ACHN (cell line): Measurements from ENCODE around the gene ADGRG2.
"Not testable (repeated sequence)": the region's sequence is repeated elsewhere in the genome, so short reads cannot be mapped to it uniquely, and the experiment has no call there.

Source experiments
- DNase-seq: peaks from one replicate; pipeline ENCODE4 v3.0.0-alpha.2; 2015
- in situ Hi-C: cut with HindIII; loops from 2 replicates; pipeline ENCODE4 v1.10.0; 2017; ENCODE audit warnings: low sequenced_read_pairs, low pct_ligation_motif_present, low pct_unique_long_range_greater_than_20kb

The ADGRG2 gene

GRCh38 chrX:19089555-19090040 is 32.7 kb downstream of the ADGRG2 start:
- no peak for DNase-seq
- in situ Hi-C loops, result no loop called here

- in situ Hi-C loops, result no loop called here
- DNase-seq, result no peak
Measured at GRCh38 chrX:19086102-19086772, 36.0 kb downstream of the ADGRG2 start.

GRCh38 chrX:19085666-19086065 is 36.6 kb downstream of the ADGRG2 start:
- no peak for DNase-seq
- in situ Hi-C loops, result no loop called here

GRCh38 chrX:19075754-19076153 is 46.5 kb downstream of the ADGRG2 start:
- DNase-seq, result no peak
- in situ Hi-C loops, result no loop called here

DNA sequence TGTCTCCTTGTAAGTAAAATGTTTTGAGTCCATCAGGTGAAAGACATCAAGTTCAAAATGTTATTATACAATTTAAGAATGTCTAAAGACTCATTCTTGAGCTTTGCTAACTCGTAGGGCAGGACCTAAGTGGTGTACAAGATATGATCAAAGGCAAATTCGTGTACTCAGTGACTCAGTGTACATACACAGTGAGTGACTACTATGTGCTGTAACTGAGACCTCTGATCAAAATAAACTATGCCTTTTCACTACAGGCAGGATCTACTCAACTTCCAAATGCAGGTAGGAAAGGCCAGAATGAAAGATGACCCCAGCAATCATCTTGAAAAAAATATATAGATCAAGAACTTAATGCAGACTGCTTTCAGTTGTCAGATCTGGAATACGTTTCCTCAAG is 49.9 kb downstream of the ADGRG2 start:
- DNase-seq, result no peak
- in situ Hi-C loops, result no loop called here

GRCh38 chrX:19070555-19070994 is 51.7 kb downstream of the ADGRG2 start:
- in situ Hi-C loops, result no loop called here
- DNase-seq, result no peak

- DNase-seq, in situ Hi-C loops: not testable (repeated sequence)
Measured at GRCh38 chrX:19066987-19067386, 55.3 kb downstream of the ADGRG2 start.

- no peak for DNase-seq
- in situ Hi-C loops, result no loop called here
Measured at GRCh38 chrX:19065535-19065934, 56.7 kb downstream of the ADGRG2 start.

GRCh38 chrX:19064175-19064574 is 58.1 kb downstream of the ADGRG2 start:
- in situ Hi-C loops, result no loop called here
- no peak for DNase-seq

GRCh38 chrX:19063030-19063429 is 59.2 kb downstream of the ADGRG2 start:
- peak; percentile 27 for DNase-seq
- in situ Hi-C loops, result no loop called here

DNA sequence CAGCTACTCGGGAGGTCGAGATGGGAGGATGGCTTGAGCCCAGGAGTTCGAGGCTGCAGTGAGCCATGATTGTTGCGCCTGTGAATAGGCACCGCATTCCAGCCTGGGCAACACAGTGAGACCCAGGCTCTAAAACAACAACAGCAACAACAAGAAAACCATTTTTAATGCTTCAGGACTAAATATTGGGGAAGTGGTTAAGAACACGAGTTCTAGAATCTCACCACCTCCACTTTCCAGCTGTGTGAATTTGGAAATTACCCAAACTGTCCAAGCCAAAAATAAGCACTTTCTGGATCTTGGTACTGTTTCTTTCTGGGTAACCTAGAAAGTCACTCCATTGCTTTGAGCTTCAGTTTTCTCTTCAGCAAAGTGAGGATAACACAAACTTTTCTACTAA is 63.2 kb downstream of the ADGRG2 start:
- DNase-seq, result no peak
- in situ Hi-C loops, result no loop called here

GRCh38 chrX:19057856-19058255 is 64.4 kb downstream of the ADGRG2 start:
- in situ Hi-C loops, result no loop called here
- no peak for DNase-seq

DNA sequence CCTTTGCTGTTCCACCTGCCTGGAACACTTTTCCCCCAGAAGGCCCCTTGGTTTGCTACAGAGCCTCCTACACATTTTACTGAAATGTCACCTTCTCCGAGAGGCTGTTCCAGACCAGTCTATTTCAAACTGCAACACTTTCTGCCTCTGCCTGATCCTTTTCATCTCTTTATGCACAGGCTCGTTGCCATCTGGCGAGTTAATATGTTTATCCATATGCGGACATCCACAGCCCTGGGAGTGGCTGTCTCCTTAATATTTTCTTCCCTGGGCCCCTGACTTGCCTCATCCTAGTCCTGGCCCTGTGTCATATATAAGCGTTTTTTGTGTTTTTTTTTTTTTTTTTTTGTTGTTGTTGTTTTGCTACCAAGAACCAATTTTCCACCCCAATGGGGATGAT is 73.2 kb downstream of the ADGRG2 start:
- no peak for DNase-seq
- in situ Hi-C loops, result no loop called here

DNA sequence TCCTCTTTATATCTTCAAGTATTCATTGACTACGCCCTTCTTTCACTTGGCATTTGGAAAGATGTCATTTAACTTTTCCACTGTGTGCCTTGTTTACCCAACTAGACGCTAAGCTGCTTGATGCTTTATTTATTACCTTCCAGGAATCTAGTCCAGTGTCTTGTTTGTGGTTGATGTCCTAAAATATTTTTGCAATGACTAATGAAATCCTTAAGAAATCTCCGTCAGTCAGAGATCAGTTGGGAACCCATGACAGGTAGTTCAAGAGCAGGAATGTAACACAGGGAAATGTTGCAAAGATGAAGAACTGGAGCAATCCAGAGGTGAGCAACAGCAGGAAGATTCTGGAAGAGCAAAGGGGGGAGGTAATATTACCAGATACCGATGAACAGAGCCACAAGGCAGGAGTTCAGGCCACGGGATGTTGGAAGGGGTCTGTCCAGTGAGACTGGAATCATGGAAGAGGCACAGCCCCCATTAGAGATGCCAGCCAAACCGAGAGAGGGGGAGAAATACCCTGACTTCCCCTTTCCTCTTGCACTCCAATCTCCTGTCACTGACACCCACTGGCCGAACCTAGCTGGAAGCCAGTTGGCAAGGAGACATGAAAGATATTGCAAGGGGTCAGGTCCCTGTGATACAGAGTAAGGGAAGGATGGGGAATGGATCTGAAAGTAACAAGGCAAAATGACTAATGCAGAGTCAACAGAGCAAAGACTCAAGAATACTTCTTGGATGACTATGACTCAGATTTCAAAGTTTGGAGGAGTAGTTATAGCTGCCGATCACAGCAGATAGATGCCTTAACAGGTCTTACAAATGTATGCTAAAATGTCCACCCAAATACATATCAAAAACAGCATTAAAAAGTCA is 75.7 kb downstream of the ADGRG2 start:
- peak; percentile 66 for DNase-seq
- in situ Hi-C loops, result no loop called here

GRCh38 chrX:19040373-19040772 is 81.9 kb downstream of the ADGRG2 start:
- no peak for DNase-seq
- in situ Hi-C loops, result no loop called here

DNA sequence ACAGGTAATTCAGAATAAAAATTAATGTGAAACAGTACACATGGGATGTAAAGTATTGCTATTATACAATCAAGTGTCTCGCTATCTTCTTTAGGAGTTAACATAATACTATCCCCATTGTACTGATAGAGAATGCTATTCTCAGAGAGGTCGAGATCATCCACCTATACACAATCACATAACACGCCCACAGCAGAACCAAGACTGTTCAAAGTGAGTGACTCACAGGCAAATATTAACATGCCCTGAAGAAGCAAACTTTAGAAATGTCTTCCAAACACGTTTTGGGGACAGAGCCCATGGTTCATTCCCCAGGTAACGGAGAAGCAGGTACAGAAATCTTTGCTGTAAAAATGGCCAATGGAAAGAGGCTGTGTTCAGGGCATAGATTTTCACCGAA is 88.2 kb downstream of the ADGRG2 start:
- in situ Hi-C loops, result no loop called here
- DNase-seq, result no peak

DNA sequence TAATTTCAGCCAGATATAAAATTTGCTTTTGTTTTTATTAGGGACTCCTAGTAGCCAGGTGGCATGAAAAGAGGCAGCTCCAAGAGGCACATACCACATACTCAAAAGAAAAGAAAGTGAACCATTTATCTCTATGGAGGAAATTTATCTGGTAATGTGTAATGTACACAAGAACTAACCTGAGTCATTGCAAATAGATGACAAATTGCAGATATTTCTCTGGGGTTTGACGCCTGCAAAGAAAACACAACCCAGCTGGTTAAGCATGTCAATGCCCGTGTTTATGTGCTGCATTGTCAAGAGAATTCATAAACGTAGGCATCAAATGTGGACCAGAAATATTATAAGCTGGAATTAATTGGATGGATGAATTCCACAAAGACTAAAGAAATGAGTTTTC is 91.5 kb downstream of the ADGRG2 start:
- DNase-seq, result no peak
- in situ Hi-C loops, result no loop called here

DNA sequence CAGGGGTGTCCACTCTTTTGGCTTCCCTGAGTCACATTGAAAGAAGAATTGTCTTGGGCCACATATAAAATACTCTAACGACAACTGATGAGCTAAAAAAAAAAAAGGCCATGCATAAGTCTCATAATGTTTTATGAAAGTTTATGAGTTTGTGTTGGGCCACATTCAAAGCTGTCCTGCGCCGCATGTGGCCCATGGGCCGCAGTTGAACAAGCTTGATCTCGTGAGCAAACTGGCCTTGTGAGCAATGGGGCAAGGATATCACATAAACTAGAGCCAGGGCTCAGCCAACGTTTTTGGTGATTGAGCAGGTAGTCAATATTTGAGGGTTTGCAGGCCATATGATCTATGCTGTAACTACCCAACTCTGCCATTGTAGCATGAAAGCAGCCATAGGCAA is 93.7 kb downstream of the ADGRG2 start:
- no peak for DNase-seq
- in situ Hi-C loops, result no loop called here

GRCh38 chrX:19024366-19024765 is 97.9 kb downstream of the ADGRG2 start:
- in situ Hi-C loops, result no loop called here
- DNase-seq, result no peak

- DNase-seq, result no peak
- in situ Hi-C loops, result no loop called here
Measured at GRCh38 chrX:19019996-19020395, 102.3 kb downstream of the ADGRG2 start.
